HG02759 (cell line): ENCODE measurements around the gene APBB2.
"Not testable (repeated sequence)": the region's sequence is repeated elsewhere in the genome, so short reads cannot be mapped to it uniquely, and the experiment has no call there.

Experiments
- ATAC-seq: cut with Tn5 transposase; IDR thresholded peaks from one replicate; pipeline ENCODE4 v1.9.1; 2021; ENCODE audit warnings: mild to moderate bottlenecking, moderate library complexity; ENCODE audit not compliant: unreplicated experiment

Gene APBB2

GRCh38 chr4:41069838-41070237, 144.5 kb downstream of the APBB2 start:
- no peak for ATAC-seq

- no peak for ATAC-seq
Observed at GRCh38 chr4:41069257-41069656, 145.1 kb downstream of the APBB2 start.

- ATAC-seq, result no peak
Observed at GRCh38 chr4:41067369-41067768, 147.0 kb downstream of the APBB2 start.

- ATAC-seq, result no peak
Observed at GRCh38 chr4:41066049-41066448, 148.3 kb downstream of the APBB2 start.

GRCh38 chr4:41065434-41066006, 148.8 kb downstream of the APBB2 start:
- no peak for ATAC-seq

- no peak for ATAC-seq
Observed at GRCh38 chr4:41064953-41065352, 149.4 kb downstream of the APBB2 start.

GRCh38 chr4:41061482-41062185, 152.7 kb downstream of the APBB2 start:
- ATAC-seq, result no peak

GRCh38 chr4:41060352-41061334, 153.7 kb downstream of the APBB2 start:
- ATAC-seq, result no peak

GRCh38 chr4:41059411-41059810, 154.9 kb downstream of the APBB2 start:
- ATAC-seq, result not testable (repeated sequence)

GRCh38 chr4:41058426-41058825, 155.9 kb downstream of the APBB2 start:
- ATAC-seq, result no peak

GRCh38 chr4:41057467-41057866, 156.9 kb downstream of the APBB2 start:
- ATAC-seq, result no peak

GRCh38 chr4:41052287-41052686, 162.1 kb downstream of the APBB2 start:
- no peak for ATAC-seq

- no peak for ATAC-seq
Observed at GRCh38 chr4:41050880-41051775, 163.2 kb downstream of the APBB2 start.

- ATAC-seq, result no peak
Observed at GRCh38 chr4:41050116-41050515, 164.2 kb downstream of the APBB2 start.

- not testable (repeated sequence) for ATAC-seq
Observed at GRCh38 chr4:41049176-41049575, 165.2 kb downstream of the APBB2 start.

- ATAC-seq, result no peak
Observed at GRCh38 chr4:41044791-41045190, 169.6 kb downstream of the APBB2 start.

GRCh38 chr4:41044165-41044564, 170.2 kb downstream of the APBB2 start:
- ATAC-seq, result no peak

- ATAC-seq, result no peak
Observed at GRCh38 chr4:41043465-41043864, 170.9 kb downstream of the APBB2 start.

- no peak for ATAC-seq
Observed at GRCh38 chr4:41041551-41041950, 172.8 kb downstream of the APBB2 start.

- ATAC-seq, result no peak
Observed at GRCh38 chr4:41039317-41039716, 175.0 kb downstream of the APBB2 start.

- ATAC-seq, result no peak
Observed at GRCh38 chr4:41038304-41038703, 176.0 kb downstream of the APBB2 start.
